Superior temporal gyrus (tissue), 1 donor: ENCODE results near the gene TMED5.

Experiments
- DNase-seq: peaks from one replicate; pipeline ENCODE4 v3.0.0-alpha.2; 2016; ENCODE audit errors: extremely low spot score

TMED5 gene

GRCh38 chr1:93123201-93123783, 56.9 kb downstream of the TMED5 start:
- no peak for DNase-seq

- no peak for DNase-seq
Observed at GRCh38 chr1:93120614-93121013, 59.6 kb downstream of the TMED5 start.

GRCh38 chr1:93114391-93114790, 65.8 kb downstream of the TMED5 start:
- no peak for DNase-seq

DNA sequence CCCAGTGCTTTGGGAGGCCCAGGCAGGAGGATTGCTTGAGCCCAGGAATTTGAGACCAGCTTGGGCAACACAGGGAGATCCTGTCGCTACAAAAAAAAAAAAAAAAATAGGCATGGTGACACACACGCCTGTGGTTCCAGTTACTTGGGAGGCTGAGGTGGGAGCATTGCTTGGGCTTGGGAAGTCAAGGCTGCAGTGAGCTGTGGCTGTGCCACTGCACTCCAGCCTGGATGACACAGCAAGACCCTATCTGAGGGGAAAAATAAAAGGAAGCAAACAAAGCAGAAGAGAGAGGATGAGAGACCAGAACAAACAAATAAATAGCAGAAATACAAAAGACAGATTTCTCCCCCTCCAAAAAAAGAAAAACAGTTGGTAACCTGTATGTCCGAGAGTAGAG, 67.1 kb downstream of the TMED5 start:
- DNase-seq = no peak

DNA sequence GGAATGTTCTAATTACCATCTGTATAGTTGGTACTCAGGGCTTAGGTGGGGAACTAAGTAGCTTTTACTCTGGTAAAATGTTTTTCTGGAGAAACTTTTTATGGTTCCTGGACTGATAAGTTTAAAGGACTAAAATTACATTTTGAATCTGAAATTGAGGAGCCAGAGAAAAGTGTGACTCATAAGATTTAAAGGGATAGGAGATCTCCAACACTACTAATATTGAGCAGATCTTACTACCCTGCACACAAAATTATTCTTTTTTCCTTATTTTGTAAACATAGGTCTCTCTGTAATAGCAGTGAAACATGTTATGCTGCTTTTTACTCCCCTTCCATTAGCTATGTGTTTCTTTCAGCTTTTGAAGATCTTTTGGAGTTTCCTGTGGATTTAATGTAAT, 68.7 kb downstream of the TMED5 start:
- DNase-seq = no peak

GRCh38 chr1:93111065-93111464, 69.1 kb downstream of the TMED5 start:
- no peak for DNase-seq

GRCh38 chr1:93109578-93109977, 70.6 kb downstream of the TMED5 start:
- DNase-seq = no peak

DNA sequence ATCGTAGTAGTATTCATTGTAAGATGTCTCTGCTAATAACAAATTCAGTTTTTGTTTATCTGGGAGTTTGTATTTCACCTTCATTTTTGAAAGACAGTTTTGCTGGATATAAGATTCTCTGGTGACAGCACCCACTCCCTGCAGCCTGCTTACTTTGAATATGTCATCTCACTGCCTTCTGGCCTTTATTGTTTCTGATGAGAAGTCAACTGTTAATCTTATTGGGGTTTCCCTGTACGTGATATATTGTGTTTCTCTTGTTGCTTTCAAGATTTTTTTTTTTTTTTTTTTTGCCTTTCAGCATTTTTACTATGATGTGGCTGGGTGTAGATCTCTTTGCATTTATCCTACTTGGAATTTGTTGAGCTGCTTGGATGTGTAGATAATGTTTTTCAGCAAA, 71.9 kb downstream of the TMED5 start:
- no peak for DNase-seq

GRCh38 chr1:93107395-93107794, 72.8 kb downstream of the TMED5 start:
- DNase-seq = no peak

GRCh38 chr1:93106226-93106625, 74.0 kb downstream of the TMED5 start:
- DNase-seq = no peak

DNA sequence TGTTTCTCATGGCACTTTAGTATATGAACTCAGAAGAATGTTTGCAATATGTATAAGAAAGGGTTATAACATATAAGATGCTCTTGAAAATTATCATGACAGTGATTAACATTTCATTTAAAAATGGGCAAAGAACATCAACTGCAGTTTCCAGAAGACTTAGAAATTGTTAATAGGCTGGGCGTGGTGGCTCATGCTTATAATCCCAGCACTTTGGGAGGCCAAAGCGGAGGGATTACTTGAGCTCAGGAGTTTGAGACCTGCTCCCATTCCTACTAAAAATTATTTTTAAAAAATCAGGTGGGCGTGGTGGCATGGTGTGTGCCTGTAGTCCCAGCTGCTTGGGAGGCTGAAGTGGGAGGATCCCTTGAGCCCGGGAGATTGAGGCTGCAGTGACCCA, 78.1 kb downstream of the TMED5 start:
- no peak for DNase-seq
